DND-41 (cell line): ENCODE results near the gene CTSE.

Source experiments
- EZH2 ChIP-seq: IDR thresholded peaks from 3 replicates; pipeline ENCODE4 v1.6.1; 2012; ENCODE audit warnings: borderline replicate concordance, low read depth, mild to moderate bottlenecking, moderate library complexity, low read length, inconsistent platforms; ENCODE audit not compliant: severe bottlenecking
- TF ChIP-seq, protein P1 (sequence below): IDR thresholded peaks from 2 replicates; pipeline ENCODE4 v1.5.1; 2012; ENCODE audit warnings: borderline replicate concordance, low read length, moderate library complexity, mild to moderate bottlenecking; ENCODE audit not compliant: poor library complexity, severe bottlenecking; ENCODE audit errors: extremely low read depth

DNA sequence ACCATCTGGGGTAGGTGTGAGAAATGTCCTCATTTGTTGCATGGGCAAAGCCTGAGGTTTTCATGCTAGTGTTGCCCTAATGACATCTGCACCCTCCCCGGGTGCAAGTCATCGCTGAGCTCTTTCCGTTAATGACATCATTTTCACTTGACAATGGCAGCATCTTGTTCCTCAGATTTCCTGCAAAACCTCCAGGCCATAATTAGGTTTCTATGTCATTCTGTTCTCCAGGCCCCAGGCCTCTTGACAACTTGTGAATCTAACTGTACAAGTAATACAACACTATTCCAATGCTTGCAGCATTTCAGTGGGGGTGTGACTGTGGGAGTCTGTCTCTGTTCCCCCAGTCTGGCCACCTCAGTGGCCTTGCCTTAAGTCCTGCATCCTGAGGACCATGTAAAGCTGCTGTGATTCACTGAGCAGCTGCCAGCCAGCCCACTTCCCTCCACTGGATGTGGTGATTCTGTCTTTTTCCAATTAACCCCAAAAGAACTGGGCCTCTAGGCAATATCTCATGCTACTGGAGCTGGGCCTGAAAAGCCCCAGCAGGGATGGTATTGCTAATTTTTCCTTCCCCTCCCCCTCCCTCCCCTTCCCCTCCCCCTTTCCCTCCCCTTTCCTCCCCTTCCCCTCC, 43.3 kb downstream of the CTSE start:
- TF ChIP-seq, protein P1, sequence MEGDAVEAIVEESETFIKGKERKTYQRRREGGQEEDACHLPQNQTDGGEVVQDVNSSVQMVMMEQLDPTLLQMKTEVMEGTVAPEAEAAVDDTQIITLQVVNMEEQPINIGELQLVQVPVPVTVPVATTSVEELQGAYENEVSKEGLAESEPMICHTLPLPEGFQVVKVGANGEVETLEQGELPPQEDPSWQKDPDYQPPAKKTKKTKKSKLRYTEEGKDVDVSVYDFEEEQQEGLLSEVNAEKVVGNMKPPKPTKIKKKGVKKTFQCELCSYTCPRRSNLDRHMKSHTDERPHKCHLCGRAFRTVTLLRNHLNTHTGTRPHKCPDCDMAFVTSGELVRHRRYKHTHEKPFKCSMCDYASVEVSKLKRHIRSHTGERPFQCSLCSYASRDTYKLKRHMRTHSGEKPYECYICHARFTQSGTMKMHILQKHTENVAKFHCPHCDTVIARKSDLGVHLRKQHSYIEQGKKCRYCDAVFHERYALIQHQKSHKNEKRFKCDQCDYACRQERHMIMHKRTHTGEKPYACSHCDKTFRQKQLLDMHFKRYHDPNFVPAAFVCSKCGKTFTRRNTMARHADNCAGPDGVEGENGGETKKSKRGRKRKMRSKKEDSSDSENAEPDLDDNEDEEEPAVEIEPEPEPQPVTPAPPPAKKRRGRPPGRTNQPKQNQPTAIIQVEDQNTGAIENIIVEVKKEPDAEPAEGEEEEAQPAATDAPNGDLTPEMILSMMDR = no peak
- no peak for TF ChIP-seq EZH2
